Hair follicle dermal papilla cell (primary cell): Measurements from ENCODE around the gene INA. TPM values are rescaled to one million over a fixed set of nuclear protein-coding genes. Genes with fewer than 3 reads are reported as not detected.

Experiments
- small RNA-seq: library from RNA; depleted of rRNA; stranded (forward); fragments of <200 nt; gene quantifications from one replicate; pipeline ENCODE3, GENCODE V24; 2012
- total RNA-seq: library from RNA; depleted of rRNA; stranded (reverse); fragments of >200 nt; gene quantifications from 2 replicates; pipeline ENCODE4 v1.2.3, GENCODE V29; 2012

The INA gene
- total RNA-seq, result 12.8 and 13.0 TPM in 2 replicates

GRCh38 chr10:103276896-103277712 lies at the start of gene INA:
TSS of gene INA (plus strand) at chr10:103277138. CDS start at chr10:103277212, 74 bp downstream.

GRCh38 chr10:103245587-103245986 lies 31.4 kb upstream of the INA start, which contains the start of gene RPEL1:
TSS of gene RPEL1 (plus strand) at chr10:103245887. CDS start at chr10:103245997, 110 bp downstream.

Small RNA genes lying within 50 kb of the gene (small RNA-seq; reads per million reads assigned to genes)
- gene RNU11-3P, result not detected

Other genes with a start within 250 kb of the INA start
- 58.8 and 66.5 TPM in 2 replicates for gene NT5C2, start 83.9 kb upstream of the INA start, total RNA-seq
- 0.16 TPM in 1 of 2 replicates, not detected in the other for gene RPEL1, start 31.3 kb upstream of the INA start, total RNA-seq
- gene PCGF6, start 74.0 kb downstream of the INA start, total RNA-seq, result 10.4 and 11.8 TPM in 2 replicates
- gene TAF5, start 90.8 kb downstream of the INA start, total RNA-seq, result 1.9 and 2.4 TPM in 2 replicates
- gene ATP5MK, start 119.3 kb downstream of the INA start, total RNA-seq, result 116 and 154 TPM in 2 replicates
- 30.4 and 36.7 TPM in 2 replicates for gene PDCD11, start 119.5 kb downstream of the INA start, total RNA-seq
- 51.1 and 61.2 TPM in 2 replicates for gene CALHM2, start 175.2 kb downstream of the INA start, total RNA-seq
- gene CALHM1, start 181.8 kb downstream of the INA start, total RNA-seq, result not detected in 2 replicates
- gene CALHM3, start 202.1 kb downstream of the INA start, total RNA-seq, result not detected in 2 replicates
- 0.12 and 0.16 TPM in 2 replicates for gene NEURL1, start 216.6 kb downstream of the INA start, total RNA-seq